Fibroblast of skin of right biceps (primary cell): ENCODE results near the gene VEGFB.

Experiments used
- DNase-seq: peaks from one replicate; pipeline ENCODE4 v3.0.0-alpha.2; 2013

The VEGFB gene

DNA sequence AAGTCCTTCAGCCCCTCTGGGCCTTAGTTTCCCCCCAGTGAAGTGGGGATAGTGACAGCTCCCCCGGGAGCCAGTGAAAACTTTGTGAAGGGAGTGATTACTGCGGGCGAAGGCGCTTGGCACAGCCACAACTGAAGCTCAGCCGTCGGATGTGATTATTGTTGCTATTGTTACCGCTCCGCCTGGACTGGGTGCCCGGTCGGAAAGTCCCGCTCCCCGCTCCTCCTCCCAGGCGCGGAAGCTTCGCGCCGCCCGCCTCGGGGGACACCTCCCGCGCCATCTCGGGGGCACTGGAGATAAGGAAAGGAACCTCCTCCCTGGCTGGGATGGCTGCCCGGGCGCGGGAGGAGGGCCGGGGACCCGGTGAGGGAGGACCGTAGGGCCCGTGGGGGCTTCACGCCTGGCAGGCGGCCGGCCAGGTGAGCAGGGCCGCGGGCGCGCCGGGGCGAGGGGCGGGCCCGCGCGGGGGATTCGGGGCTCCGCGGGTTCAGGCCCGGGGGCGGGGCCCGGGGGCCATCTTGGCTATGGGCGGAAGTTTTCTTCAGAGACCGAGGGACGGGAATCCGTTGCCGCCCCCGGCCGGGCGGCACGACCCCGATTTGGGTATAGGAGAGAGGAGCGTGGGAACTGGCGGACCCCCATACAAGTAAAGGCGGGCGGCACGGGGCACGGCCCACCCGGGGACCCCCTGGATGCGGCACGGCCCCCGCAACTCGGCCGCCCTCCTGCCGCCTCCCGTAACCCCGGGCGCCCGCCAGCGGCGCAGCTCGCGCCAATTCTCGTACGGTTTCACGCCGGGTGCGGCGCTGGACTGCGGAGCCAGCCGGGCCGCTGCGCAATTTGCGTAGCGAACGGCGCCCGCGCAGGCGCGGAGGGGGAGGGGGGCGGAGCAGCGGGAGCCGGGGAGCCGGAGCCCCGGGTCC lies 50.8 kb downstream of the VEGFB start, which contains the start of gene GPR137:
TSS of gene GPR137 (plus strand) at position 887 of the 923 bp plus-strand sequence. CDS start 677 bp downstream, outside the sequence.
- peak; percentile 74 for DNase-seq

DNA sequence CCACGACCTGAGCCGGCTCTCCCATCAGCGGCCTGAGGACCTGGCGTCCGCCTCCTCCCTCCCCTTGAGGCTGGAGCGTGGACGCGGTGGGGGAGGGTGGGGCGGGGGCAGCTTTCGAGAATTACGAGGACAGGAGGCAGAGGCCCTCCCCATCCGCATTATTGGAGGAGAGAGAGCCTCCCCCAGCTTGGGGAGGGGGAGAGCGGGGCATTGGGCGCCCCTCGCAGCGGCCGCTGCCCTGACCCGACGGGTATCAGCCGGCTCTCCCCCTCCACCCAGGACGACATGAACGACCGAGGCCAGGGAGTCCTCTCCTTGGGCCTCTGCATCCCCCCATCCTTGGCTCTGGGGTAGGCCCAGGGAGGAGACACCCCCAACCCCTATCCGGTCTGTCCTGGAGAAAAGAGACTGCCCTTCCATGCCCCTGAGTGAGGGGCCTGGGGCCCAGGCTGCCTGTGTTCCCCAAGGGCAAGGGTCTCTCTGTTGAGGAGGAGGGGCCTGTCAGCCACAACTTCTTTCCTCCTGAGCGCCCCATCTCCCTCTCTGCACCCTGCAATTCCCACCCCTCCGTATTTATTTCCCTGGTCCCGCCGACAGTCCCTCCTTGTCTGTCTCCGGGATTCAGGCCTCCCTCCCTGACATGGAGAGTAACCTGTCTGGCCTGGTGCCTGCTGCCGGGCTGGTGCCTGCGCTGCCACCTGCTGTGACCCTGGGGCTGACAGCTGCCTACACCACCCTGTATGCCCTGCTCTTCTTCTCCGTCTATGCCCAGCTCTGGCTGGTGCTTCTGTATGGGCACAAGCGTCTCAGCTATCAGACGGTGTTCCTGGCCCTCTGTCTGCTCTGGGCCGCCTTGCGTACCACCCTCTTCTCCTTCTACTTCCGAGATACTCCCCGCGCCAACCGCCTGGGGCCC lies 51.8 kb downstream of the VEGFB start:
- no peak for DNase-seq

DNA sequence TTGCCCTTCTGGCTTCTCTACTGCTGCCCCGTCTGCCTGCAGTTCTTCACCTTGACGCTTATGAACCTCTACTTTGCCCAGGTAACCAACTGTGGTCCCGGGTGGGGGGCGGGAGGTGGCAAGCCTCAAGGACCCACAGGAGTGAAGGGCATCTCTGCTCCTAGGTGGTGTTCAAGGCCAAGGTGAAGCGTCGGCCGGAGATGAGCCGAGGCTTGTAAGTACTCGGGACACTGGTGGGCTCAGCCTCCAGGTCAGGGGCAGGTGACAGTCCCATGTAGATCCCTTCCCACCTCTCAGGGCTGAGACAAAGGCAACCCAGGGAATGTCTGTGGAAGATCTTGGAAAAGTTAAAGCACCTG lies 52.4 kb downstream of the VEGFB start:
- no peak for DNase-seq

DNA sequence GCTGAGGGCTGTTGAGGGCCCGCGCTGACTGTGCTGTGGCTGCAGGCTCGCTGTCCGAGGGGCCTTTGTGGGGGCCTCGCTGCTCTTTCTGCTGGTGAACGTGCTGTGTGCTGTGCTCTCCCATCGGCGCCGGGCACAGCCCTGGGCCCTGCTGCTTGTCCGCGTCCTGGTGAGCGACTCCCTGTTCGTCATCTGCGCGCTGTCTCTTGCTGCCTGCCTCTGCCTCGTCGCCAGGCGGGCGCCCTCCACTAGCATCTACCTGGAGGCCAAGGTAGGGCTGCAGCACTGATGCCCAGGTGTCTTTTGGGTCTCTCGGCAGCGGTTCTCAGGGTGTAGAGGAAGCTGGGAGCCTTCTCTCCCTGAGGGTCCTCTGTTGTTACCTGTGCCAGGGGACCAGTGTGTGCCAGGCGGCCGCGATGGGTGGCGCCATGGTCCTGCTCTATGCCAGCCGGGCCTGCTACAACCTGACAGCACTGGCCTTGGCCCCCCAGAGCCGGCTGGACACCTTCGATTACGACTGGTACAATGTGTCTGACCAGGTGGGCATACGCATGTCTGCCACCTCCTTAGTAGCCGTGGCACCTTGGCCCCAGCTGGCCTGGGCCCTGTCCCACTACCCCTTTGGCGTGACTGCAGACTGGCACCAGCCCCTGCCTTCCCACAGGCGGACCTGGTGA lies 53.4 kb downstream of the VEGFB start:
- no peak for DNase-seq

DNA sequence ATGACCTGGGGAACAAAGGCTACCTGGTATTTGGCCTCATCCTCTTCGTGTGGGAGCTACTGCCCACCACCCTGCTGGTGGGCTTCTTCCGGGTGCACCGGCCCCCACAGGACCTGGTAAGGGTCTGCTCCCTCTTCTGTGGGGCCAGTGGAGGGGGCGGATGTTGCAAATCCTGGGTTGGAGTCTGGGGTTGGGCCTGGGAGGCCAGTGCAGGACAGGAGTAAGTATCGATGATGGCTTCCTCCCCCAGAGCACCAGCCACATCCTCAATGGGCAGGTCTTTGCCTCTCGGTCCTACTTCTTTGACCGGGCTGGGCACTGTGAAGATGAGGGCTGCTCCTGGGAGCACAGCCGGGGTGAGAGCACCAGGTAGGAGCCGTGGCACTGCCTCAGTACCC lies 54.0 kb downstream of the VEGFB start:
- DNase-seq, result no peak
